Mesenchymal stem cell (in vitro differentiated cells and primary cell): Measurements from ENCODE around the gene ZNF611. TPM values are rescaled to one million over a fixed set of nuclear protein-coding genes. Genes with fewer than 3 reads are reported as not detected.
"Not testable (repeated sequence)": the region's sequence is repeated elsewhere in the genome, so short reads cannot be mapped to it uniquely, and the experiment has no call there.

Experiments used
- DNase-seq: peaks from one replicate; pipeline ENCODE4 v3.0.0-alpha.2; 2013
- H2AFZ ChIP-seq: one replicate; pipeline ENCODE4 v1.6.1; 2013; ENCODE audit warnings: low read depth, mild to moderate bottlenecking, control low read depth, inconsistent platforms, low read length, moderate library complexity
- H2AK5ac ChIP-seq: 2 replicates; pipeline ENCODE4 v1.6.1; 2013; ENCODE audit warnings: low read length, moderate library complexity, mild to moderate bottlenecking, inconsistent platforms; ENCODE audit not compliant: severe bottlenecking
- H2BK120ac ChIP-seq: one replicate; pipeline ENCODE4 v1.6.1; 2013; ENCODE audit warnings: low read depth, mild to moderate bottlenecking, inconsistent platforms, low read length, moderate library complexity
- H2BK12ac ChIP-seq, 2 experiments: one replicate each; pipeline ENCODE4 v1.6.1; 2013; ENCODE audit warnings: inconsistent platforms in 2 of 2, low read length in 2 of 2, mild to moderate bottlenecking in 2 of 2, moderate library complexity in 2 of 2, control low read depth in 1 of 2
- H2BK15ac ChIP-seq: one replicate; pipeline ENCODE4 v1.6.1; 2013; ENCODE audit warnings: mild to moderate bottlenecking, low read depth, inconsistent platforms; ENCODE audit not compliant: poor library complexity, severe bottlenecking
- H2BK5ac ChIP-seq: 2 replicates; pipeline ENCODE4 v1.6.1; 2013; ENCODE audit warnings: low read depth, mild to moderate bottlenecking, low read length, control low read depth, inconsistent platforms; ENCODE audit not compliant: poor library complexity, severe bottlenecking
- H3K14ac ChIP-seq, 2 experiments: one replicate each; pipeline ENCODE4 v1.6.1; 2013; ENCODE audit warnings: inconsistent platforms in 2 of 2, low read length in 2 of 2, control low read depth in 1 of 2, mild to moderate bottlenecking in 1 of 2, moderate library complexity in 1 of 2
- H3K18ac ChIP-seq, 2 experiments: one replicate each; pipeline ENCODE4 v1.6.1; 2013; ENCODE audit warnings: inconsistent platforms in 2 of 2, low read length in 2 of 2, control low read depth in 1 of 2, low read depth in 1 of 2, mild to moderate bottlenecking in 1 of 2
- H3K23ac ChIP-seq, 2 experiments: one replicate each; pipeline ENCODE4 v1.6.1; 2013; ENCODE audit warnings: inconsistent platforms in 2 of 2, low read length in 2 of 2, mild to moderate bottlenecking in 2 of 2, moderate library complexity in 2 of 2, control low read depth in 1 of 2
- H3K27ac ChIP-seq: 2 replicates; pipeline ENCODE4 v1.5.1; 2013; ENCODE audit warnings: mild to moderate bottlenecking, moderate library complexity, low read length, control low read depth, inconsistent platforms; ENCODE audit not compliant: poor library complexity, severe bottlenecking
- H3K27me3 ChIP-seq, 2 experiments: 2 replicates each; pipeline versions ENCODE4 v1.6.1 to v1.7.0; 2013; ENCODE audit warnings: low read length in 2 of 2, mild to moderate bottlenecking in 2 of 2, moderate library complexity in 2 of 2, control low read depth in 1 of 2, inconsistent platforms in 1 of 2; ENCODE audit not compliant: control insufficient read depth in 1 of 2, insufficient read depth in 1 of 2
- H3K36me3 ChIP-seq, 2 experiments: 2 replicates each; pipeline versions ENCODE4 v1.6.1 to v1.7.0; 2013; ENCODE audit warnings: low read length in 2 of 2, control low read depth in 1 of 2, inconsistent platforms in 1 of 2, low read depth in 1 of 2, mild to moderate bottlenecking in 1 of 2; ENCODE audit not compliant: insufficient read depth in 2 of 2, control insufficient read depth in 1 of 2
- H3K4ac ChIP-seq, 2 experiments: one replicate each; pipeline ENCODE4 v1.6.1; 2013; ENCODE audit warnings: inconsistent platforms in 2 of 2, low read length in 2 of 2, mild to moderate bottlenecking in 2 of 2, moderate library complexity in 2 of 2, control low read depth in 1 of 2, low read depth in 1 of 2
- H3K4me1 ChIP-seq: 2 replicates; pipeline ENCODE4 v1.6.1; 2013; ENCODE audit warnings: low read depth, low read length, control low read depth; ENCODE audit not compliant: control insufficient read depth, insufficient read depth
- H3K4me2 ChIP-seq: 2 replicates; pipeline ENCODE4 v1.6.1; 2013; ENCODE audit warnings: low read length, mild to moderate bottlenecking, inconsistent platforms; ENCODE audit not compliant: poor library complexity, severe bottlenecking
- H3K4me3 ChIP-seq, 2 experiments: 2 replicates each; pipeline versions ENCODE4 v1.5.1 to v1.7.0; 2013; ENCODE audit warnings: low read length in 2 of 2, mild to moderate bottlenecking in 2 of 2, control low read depth in 1 of 2, low read depth in 1 of 2; ENCODE audit not compliant: insufficient read depth in 1 of 2
- H3K79me1 ChIP-seq: replicated peaks from 2 replicates; pipeline ENCODE4 v1.6.1; 2013; ENCODE audit warnings: mild to moderate bottlenecking, control low read depth, low read length, inconsistent platforms; ENCODE audit not compliant: poor library complexity, severe bottlenecking
- H3K9ac ChIP-seq: 2 replicates; pipeline ENCODE4 v1.7.0; 2013; ENCODE audit warnings: mild to moderate bottlenecking, low read length, moderate library complexity
- H3K9me3 ChIP-seq: 2 replicates; pipeline ENCODE4 v1.7.0; 2013; ENCODE audit warnings: mild to moderate bottlenecking, low read length; ENCODE audit not compliant: control insufficient read depth
- H4K8ac ChIP-seq: one replicate; pipeline ENCODE4 v1.6.1; 2013; ENCODE audit warnings: inconsistent platforms, mild to moderate bottlenecking, low read length, moderate library complexity
- H4K91ac ChIP-seq: one replicate; pipeline ENCODE4 v1.6.1; 2013; ENCODE audit warnings: mild to moderate bottlenecking, low read length, inconsistent platforms
- whole genome bisulfite sequencing: methylation state at CpG from one replicate; pipeline ENCODE4 v1.1.7; 2013; ENCODE audit warnings: mixed read lengths; 5-methylcytosine and 5-hydroxymethylcytosine counted together
- polyA plus RNA-seq, 2 experiments: library from polyadenylated mRNA; stranded (reverse); fragments of 200-250 nt; gene quantifications; one replicate each; pipeline ENCODE4 v1.2.3, GENCODE V29; 2013

ZNF611 gene
- 7.1 TPM for polyA plus RNA-seq (2013, experiment 1 of 2)
- polyA plus RNA-seq (2013, experiment 2 of 2), result 5.0 TPM

- WGBS, result 20% methylated on average over 28 of the region's 38 CpGs
Observed at GRCh38 chr19:52734893-52735661, at the start of gene ZNF611. ZNF611 (minus strand) TSS chr19:52735044; CDS start chr19:52715894, 19,150 bp downstream.

DNA sequence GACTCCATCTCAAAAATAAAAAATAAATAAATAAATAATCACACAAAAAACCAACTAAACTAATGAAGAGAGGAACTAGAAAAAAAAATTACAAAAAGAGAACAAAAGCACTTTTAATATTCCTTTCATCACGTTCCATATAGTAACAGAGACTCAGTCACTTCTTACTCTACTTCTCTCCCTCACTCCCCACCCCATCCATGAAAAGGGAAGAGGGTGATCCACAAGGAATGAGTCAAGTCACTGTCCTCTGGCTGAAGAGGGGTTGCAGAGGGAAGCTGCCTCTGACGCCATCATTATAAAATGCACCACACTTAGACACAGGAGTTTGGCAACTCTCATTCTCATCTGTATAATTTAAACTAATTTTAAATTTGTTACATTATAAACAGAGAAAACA is 48.0 kb upstream of the ZNF611 start:
- not testable (repeated sequence) for H3K14ac ChIP-seq

More at GRCh38 chr19:52734893-52735661, at the start of gene ZNF611:
- peak; percentile 94 for DNase-seq
- Histone ChIP-seq H2AFZ (no peak within 1 kb of the TSS), H3K18ac (peak within 1 kb of the TSS; percentile 31 to 78), H2BK15ac (peak within 1 kb of the TSS; percentile 12), H4K91ac (peak within 1 kb of the TSS; percentile 13), H2BK12ac (peak within 1 kb of the TSS in 1 of 2 experiments; percentile 1), H2BK5ac (peak within 1 kb of the TSS; percentile 87), H3K4me2 (peak within 1 kb of the TSS; percentile 80), H3K36me3 (peaks cover 0 to 14% of the 10 kb centered on the region in 2 experiments), H3K4ac (peak within 1 kb of the TSS; percentile 20 to 24), H3K23ac (no peak within 1 kb of the TSS), H3K9me3 (no peaks in the 10 kb centered on the region), H2AK5ac (no peak within 1 kb of the TSS), H3K14ac (no peak within 1 kb of the TSS), H3K79me1 (peaks cover 12% of the 10 kb centered on the region), H3K4me1 (peaks cover 7% of the 10 kb centered on the region), H3K27me3 (no peaks in the 10 kb centered on the region), H4K8ac (peak within 1 kb of the TSS; percentile 69), H3K4me3 (peak within 1 kb of the TSS; percentile 78 to 98), H2BK120ac (peak within 1 kb of the TSS; percentile 77), H3K27ac (peak within 1 kb of the TSS; percentile 90), H3K9ac (peak within 1 kb of the TSS; percentile 98)

DNA sequence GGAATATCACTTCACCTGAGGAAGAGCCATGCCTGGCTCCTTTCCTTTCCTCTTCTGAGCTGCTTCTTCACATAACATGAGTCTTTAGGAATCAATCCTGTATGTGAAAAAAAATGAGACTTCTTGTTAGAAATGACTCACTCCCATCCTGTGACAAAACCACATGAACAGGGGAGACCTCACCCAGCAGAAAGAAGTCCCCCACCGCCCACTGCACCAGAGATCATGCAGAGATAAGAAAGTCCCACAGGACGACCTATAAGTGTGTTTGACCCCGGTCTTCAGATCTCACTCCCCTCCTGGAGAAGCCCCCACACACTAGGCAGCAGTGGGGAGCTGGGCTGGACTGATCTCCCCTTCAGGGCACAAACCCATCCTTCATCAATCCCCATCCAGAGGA is 44.0 kb upstream of the ZNF611 start:
- no peak overlapping the region for H3K4ac ChIP-seq

More for the DNA sequence above, 48.0 kb upstream of the ZNF611 start:
- not testable (repeated sequence) for DNase-seq, H3K4me1 ChIP-seq, H2BK120ac ChIP-seq, H4K8ac ChIP-seq, H3K18ac ChIP-seq, H2AK5ac ChIP-seq, H2BK5ac ChIP-seq, H3K27ac ChIP-seq, H2AFZ ChIP-seq, H3K9me3 ChIP-seq, H3K4me3 ChIP-seq, H3K4me2 ChIP-seq, H4K91ac ChIP-seq, H3K27me3 ChIP-seq, H3K9ac ChIP-seq, H3K23ac ChIP-seq, H3K4ac ChIP-seq, H2BK12ac ChIP-seq, H2BK15ac ChIP-seq
- Histone ChIP-seq H3K79me1 (peaks cover 18% of the 10 kb centered on the region), H3K36me3 (peaks cover 10 to 20% of the 10 kb centered on the region in 2 experiments)
- no CpG with 5 or more reads among the region's 2 CpGs for WGBS

DNA sequence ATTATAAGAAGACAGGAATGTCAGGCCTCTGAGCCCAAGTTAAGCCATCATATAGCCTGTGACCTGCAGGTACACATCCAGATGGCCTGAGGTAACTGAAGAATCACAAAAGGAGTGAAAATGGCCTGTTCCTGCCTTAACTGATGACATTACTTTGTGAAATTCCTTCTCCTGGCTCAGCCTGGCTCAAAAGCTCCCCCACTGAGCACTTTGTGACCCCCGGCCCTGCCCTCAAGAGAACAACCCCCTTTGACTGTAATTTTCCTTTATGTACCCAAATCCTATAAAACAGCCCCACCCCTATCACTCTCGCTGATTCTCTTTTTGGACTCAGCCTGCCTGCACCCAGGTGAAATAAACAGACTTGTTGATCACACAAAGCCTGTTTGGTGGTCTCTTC is 21.6 kb upstream of the ZNF611 start:
- H3K4me2 ChIP-seq, H3K4me1 ChIP-seq: not testable (repeated sequence)
- 39% methylated on average over 2 of the region's 2 CpGs for WGBS

More for the DNA sequence above, 44.0 kb upstream of the ZNF611 start:
- no peak overlapping the region for H2BK120ac ChIP-seq
- H2BK5ac ChIP-seq, result no peak overlapping the region
- no peak overlapping the region for H3K4me3 ChIP-seq
- H2AFZ ChIP-seq, result no peak overlapping the region
- no peak for DNase-seq
- WGBS, result 78% methylated on average over 3 of the region's 3 CpGs
- H3K36me3 ChIP-seq, result peaks cover 19 to 41% of the 10 kb centered on the region in 2 experiments
- H3K14ac ChIP-seq, result no peak overlapping the region
- H2BK12ac ChIP-seq, result no peak overlapping the region
- H3K27ac ChIP-seq, result no peak overlapping the region
- no peak overlapping the region for H3K18ac ChIP-seq
- no peak overlapping the region for H3K4me2 ChIP-seq
- H3K9ac ChIP-seq, result no peak overlapping the region
- no peaks in the 10 kb centered on the region for H3K27me3 ChIP-seq
- no peak overlapping the region for H4K8ac ChIP-seq
- H3K23ac ChIP-seq, result no peak overlapping the region
- H3K4me1 ChIP-seq, result no peaks in the 10 kb centered on the region
- peaks cover 11% of the 10 kb centered on the region for H3K79me1 ChIP-seq
- no peak overlapping the region for H2BK15ac ChIP-seq
- H4K91ac ChIP-seq, result no peak overlapping the region
- H2AK5ac ChIP-seq, result no peak overlapping the region
- H3K9me3 ChIP-seq, result peaks cover 24% of the 10 kb centered on the region

More for the DNA sequence above, 21.6 kb upstream of the ZNF611 start:
- H3K18ac ChIP-seq, H3K9me3 ChIP-seq, H3K14ac ChIP-seq, H2BK12ac ChIP-seq, H3K23ac ChIP-seq, H3K9ac ChIP-seq, H3K27me3 ChIP-seq, H4K91ac ChIP-seq, DNase-seq, H3K4me3 ChIP-seq, H2BK120ac ChIP-seq, H2BK5ac ChIP-seq, H3K79me1 ChIP-seq, H3K27ac ChIP-seq, H2AFZ ChIP-seq, H2BK15ac ChIP-seq, H2AK5ac ChIP-seq, H4K8ac ChIP-seq, H3K4ac ChIP-seq, H3K36me3 ChIP-seq: not testable (repeated sequence)
